ENCODE results near the gene FOXP2.

Gene FOXP2

GRCh38 chr7:114629762-114630161 is 215.1 kb downstream of the FOXP2 start:
- in situ Hi-C loops (cut with HindIII; ENCODE audit: low sequenced_read_pairs): no loop called here
- no peak overlapping the region for H3K4me3 ChIP-seq (ENCODE audit: low read depth, low read length)
- no peak for TF ChIP-seq CTCF (IDR thresholded peaks at IDR 0.05; ENCODE audit: low read depth, low read length)
- DNase-seq (ENCODE audit: low read depth, low spot score): no peak

- TF ChIP-seq CTCF (IDR thresholded peaks at IDR 0.05; ENCODE audit: low read depth, low read length): no peak
- H3K4me3 ChIP-seq (ENCODE audit: low read depth, low read length): no peak overlapping the region
- no peak for DNase-seq (ENCODE audit: low read depth, low spot score)
- in situ Hi-C loops (cut with HindIII; ENCODE audit: low sequenced_read_pairs): no loop called here
These were observed 215.8 kb downstream of the FOXP2 start for GRCh38 chr7:114630201-114630990.

GRCh38 chr7:114631249-114631822 is 216.7 kb downstream of the FOXP2 start:
- no peak overlapping the region for H3K4me3 ChIP-seq (ENCODE audit: low read depth, low read length)
- in situ Hi-C loops (cut with HindIII; ENCODE audit: low sequenced_read_pairs): no loop called here
- no peak for TF ChIP-seq CTCF (IDR thresholded peaks at IDR 0.05; ENCODE audit: low read depth, low read length)
- DNase-seq (ENCODE audit: low read depth, low spot score): no peak

- no peak for DNase-seq (ENCODE audit: low read depth, low spot score)
- in situ Hi-C loops (cut with HindIII; ENCODE audit: low sequenced_read_pairs): no loop called here
- TF ChIP-seq CTCF (IDR thresholded peaks at IDR 0.05; ENCODE audit: low read depth, low read length): no peak
- no peak overlapping the region for H3K4me3 ChIP-seq (ENCODE audit: low read depth, low read length)
These were observed 224.8 kb downstream of the FOXP2 start for GRCh38 chr7:114639451-114639850.

GRCh38 chr7:114644455-114644854 is 229.8 kb downstream of the FOXP2 start:
- no peak for TF ChIP-seq CTCF (IDR thresholded peaks at IDR 0.05; ENCODE audit: low read depth, low read length)
- in situ Hi-C loops (cut with HindIII; ENCODE audit: low sequenced_read_pairs): no loop called here
- H3K4me3 ChIP-seq (ENCODE audit: low read depth, low read length): no peak overlapping the region
- no peak for DNase-seq (ENCODE audit: low read depth, low spot score)

GRCh38 chr7:114645451-114645850 is 230.8 kb downstream of the FOXP2 start:
- no peak overlapping the region for H3K4me3 ChIP-seq (ENCODE audit: low read depth, low read length)
- no peak for TF ChIP-seq CTCF (IDR thresholded peaks at IDR 0.05; ENCODE audit: low read depth, low read length)
- no peak for DNase-seq (ENCODE audit: low read depth, low spot score)
- in situ Hi-C loops (cut with HindIII; ENCODE audit: low sequenced_read_pairs): no loop called here

Measured in astrocyte of the spinal cord (primary cell).